OCI-LY1 (cell line): ENCODE data around the gene RIBC1.

Experiments
- H2AFZ ChIP-seq: fragments of 200-600 bp; sonication (generic), shearing (Covaris generic); 2 replicates; pipeline ENCODE4 v1.6.0; 2014; ENCODE audit warnings: antibody characterized with exemption, mild to moderate bottlenecking, low read length
- H3F3A ChIP-seq: fragments of 200-600 bp; sonication (generic), shearing (Covaris generic); 2 replicates; pipeline ENCODE4 v1.6.0; 2014; ENCODE audit warnings: mild to moderate bottlenecking, antibody characterized with exemption, low read length, moderate library complexity; ENCODE audit not compliant: insufficient read depth
- H3K27ac ChIP-seq: fragments of 200-600 bp; sonication (generic); 2 replicates; pipeline ENCODE4 v1.5.1; 2014; ENCODE audit warnings: low read length, mixed run types, mild to moderate bottlenecking, low read depth; ENCODE audit not compliant: poor library complexity, severe bottlenecking
- H3K27me3 ChIP-seq: fragments of 200-600 bp; sonication (generic); 2 replicates; pipeline ENCODE4 v1.6.0; 2014; ENCODE audit warnings: antibody characterized with exemption, mild to moderate bottlenecking, low read length, moderate library complexity; ENCODE audit not compliant: insufficient read depth
- H3K36me3 ChIP-seq: fragments of 200-600 bp; sonication (generic); 2 replicates; pipeline ENCODE4 v1.6.1; 2014; ENCODE audit warnings: mild to moderate bottlenecking, antibody characterized with exemption, low read length, moderate library complexity, mixed read lengths; ENCODE audit not compliant: insufficient read depth
- H3K4me1 ChIP-seq: fragments of 200-600 bp; sonication (generic); 2 replicates; pipeline ENCODE4 v1.5.1; 2014; ENCODE audit warnings: mild to moderate bottlenecking, low read length, moderate library complexity; ENCODE audit not compliant: insufficient read depth, severe bottlenecking
- H3K4me2 ChIP-seq: fragments of 200-600 bp; sonication (generic), shearing (Covaris generic); 2 replicates; pipeline ENCODE4 v1.6.1; 2014; ENCODE audit warnings: low read length
- H3K4me3 ChIP-seq: fragments of 200-600 bp; sonication (generic); 2 replicates; pipeline ENCODE4 v1.5.1; 2014; ENCODE audit warnings: low read length, low read depth, mild to moderate bottlenecking, mixed read lengths; ENCODE audit not compliant: poor library complexity, severe bottlenecking
- H3K79me2 ChIP-seq: fragments of 200-600 bp; shearing (Covaris generic); 2 replicates; pipeline ENCODE4 v1.6.1; 2016; ENCODE audit warnings: mixed run types, low read length, mixed read lengths; ENCODE audit not compliant: insufficient read depth
- H3K9ac ChIP-seq: fragments of 200-600 bp; sonication (generic), shearing (Covaris generic); 2 replicates; pipeline ENCODE4 v1.6.1; 2014; ENCODE audit warnings: mild to moderate bottlenecking, low read length, mixed read lengths
- H3K9me2 ChIP-seq: fragments of 200-600 bp; sonication (generic), shearing (Covaris generic); 2 replicates; pipeline ENCODE4 v1.6.1; 2014; ENCODE audit warnings: low read depth, mild to moderate bottlenecking, low read length, mixed read lengths
- H3K9me3 ChIP-seq: fragments of 200-600 bp; shearing (Covaris generic); 2 replicates; pipeline ENCODE4 v1.6.1; 2014; ENCODE audit warnings: low read length, mixed read lengths
- H4K20me1 ChIP-seq: fragments of 200-600 bp; sonication (generic), shearing (Covaris generic); 2 replicates; pipeline ENCODE4 v1.6.0; 2016; ENCODE audit warnings: mild to moderate bottlenecking, low read length; ENCODE audit not compliant: insufficient read depth
- CTCF ChIP-seq: fragments of 200-600 bp; sonication (generic), shearing (Covaris generic); IDR thresholded peaks from 2 replicates; pipeline ENCODE4 v1.5.1; 2017; ENCODE audit warnings: mild to moderate bottlenecking, antibody characterized with exemption, low read length, moderate library complexity, mixed read lengths
- EZH2 ChIP-seq: fragments of 200-600 bp; sonication (generic), shearing (Covaris generic); IDR thresholded peaks from 2 replicates; pipeline ENCODE4 v1.8.0; 2017; ENCODE audit warnings: borderline replicate concordance, mixed run types, mild to moderate bottlenecking, antibody characterized with exemption, low read length, moderate library complexity, mixed read lengths

RIBC1 gene

GRCh38 chrX:53422861-53423306 is at the start of gene RIBC1:
Gene RIBC1, plus strand, starts transcription at chrX:53422873. Its CDS starts 3,404 bp downstream, at chrX:53426277.
- no peaks in the 10 kb centered on the region for H3F3A ChIP-seq
- no peaks in the 10 kb centered on the region for H3K9me2 ChIP-seq
- H4K20me1 ChIP-seq, result no peaks in the 10 kb centered on the region
- H3K4me3 ChIP-seq, result peak within 1 kb of the TSS; percentile 98
- no peak for TF ChIP-seq CTCF
- no peak for TF ChIP-seq EZH2
- peaks cover 20% of the 10 kb centered on the region for H3K4me1 ChIP-seq
- peaks cover 40% of the 10 kb centered on the region for H3K79me2 ChIP-seq
- H2AFZ ChIP-seq, result no peak within 1 kb of the TSS
- H3K4me2 ChIP-seq, result peak within 1 kb of the TSS; percentile 95
- H3K9ac ChIP-seq, result peak within 1 kb of the TSS; percentile 99
- H3K27me3 ChIP-seq, result no peaks in the 10 kb centered on the region
- H3K27ac ChIP-seq, result peak within 1 kb of the TSS; percentile 90
- no peaks in the 10 kb centered on the region for H3K9me3 ChIP-seq
- peaks cover 10% of the 10 kb centered on the region; the same call in 1 of the 2 replicates for H3K36me3 ChIP-seq

- no peaks in the 10 kb centered on the region for H3K79me2 ChIP-seq
- peaks cover 3% of the 10 kb centered on the region; the same call in 1 of the 2 replicates for H3K36me3 ChIP-seq
- no peaks in the 10 kb centered on the region for H4K20me1 ChIP-seq
- TF ChIP-seq CTCF, result no peak
- TF ChIP-seq EZH2, result no peak
- H3K9ac ChIP-seq, result no peak overlapping the region
- no peaks in the 10 kb centered on the region for H3K9me2 ChIP-seq
- no peak overlapping the region for H3K4me2 ChIP-seq
- H3K4me1 ChIP-seq, result no peaks in the 10 kb centered on the region
- no peaks in the 10 kb centered on the region for H3K27me3 ChIP-seq
- H3K27ac ChIP-seq, result no peak overlapping the region
- no peak overlapping the region for H2AFZ ChIP-seq
- no peak overlapping the region for H3K4me3 ChIP-seq
- no peaks in the 10 kb centered on the region for H3K9me3 ChIP-seq
- H3F3A ChIP-seq, result no peaks in the 10 kb centered on the region
These were observed 49.4 kb upstream of the RIBC1 start for GRCh38 chrX:53373307-53373706.

- no peak for TF ChIP-seq EZH2
- TF ChIP-seq CTCF, result no peak
- no peaks in the 10 kb centered on the region for H3K9me2 ChIP-seq
- H3K36me3 ChIP-seq, result peaks cover 13% of the 10 kb centered on the region
- H4K20me1 ChIP-seq, result no peaks in the 10 kb centered on the region
- no peaks in the 10 kb centered on the region for H3K27me3 ChIP-seq
- no peak overlapping the region for H3K4me2 ChIP-seq
- no peaks in the 10 kb centered on the region for H3K9me3 ChIP-seq
- no peak overlapping the region for H3K27ac ChIP-seq
- no peak overlapping the region for H3K4me3 ChIP-seq
- no peak overlapping the region for H2AFZ ChIP-seq
- no peaks in the 10 kb centered on the region for H3F3A ChIP-seq
- H3K79me2 ChIP-seq, result no peaks in the 10 kb centered on the region
- H3K9ac ChIP-seq, result no peak overlapping the region
- no peaks in the 10 kb centered on the region for H3K4me1 ChIP-seq
These were observed 48.4 kb upstream of the RIBC1 start for GRCh38 chrX:53374222-53374820.
